ENCODE data around the gene APBA2. TPM values are rescaled to one million over a fixed set of nuclear protein-coding genes. Genes with fewer than 3 reads are reported as not detected.

The APBA2 gene
- total RNA-seq, 1 experiment from 2014 or later, result 11.2 TPM

DNA sequence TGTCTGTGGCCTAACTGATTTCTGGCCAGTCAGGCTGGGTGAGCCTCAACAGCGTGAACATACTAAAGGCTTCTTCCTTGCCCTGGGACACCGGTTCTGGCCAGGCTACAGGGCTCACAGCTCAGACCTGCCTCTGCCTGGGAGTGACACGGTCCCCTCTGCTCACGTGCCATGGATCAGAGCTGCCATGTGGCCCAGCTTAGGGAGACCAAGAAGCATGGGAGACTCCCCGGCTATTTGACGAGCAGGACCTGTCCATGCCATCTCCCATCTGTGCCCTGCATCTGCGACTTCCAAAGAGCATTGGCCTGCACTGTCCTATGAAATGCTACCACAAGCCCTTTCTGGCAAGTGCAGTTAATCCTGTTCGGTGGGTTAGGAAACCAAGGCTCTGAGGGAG lies 57.4 kb downstream of the APBA2 start (continued):
- TF ChIP-seq, protein P1, sequence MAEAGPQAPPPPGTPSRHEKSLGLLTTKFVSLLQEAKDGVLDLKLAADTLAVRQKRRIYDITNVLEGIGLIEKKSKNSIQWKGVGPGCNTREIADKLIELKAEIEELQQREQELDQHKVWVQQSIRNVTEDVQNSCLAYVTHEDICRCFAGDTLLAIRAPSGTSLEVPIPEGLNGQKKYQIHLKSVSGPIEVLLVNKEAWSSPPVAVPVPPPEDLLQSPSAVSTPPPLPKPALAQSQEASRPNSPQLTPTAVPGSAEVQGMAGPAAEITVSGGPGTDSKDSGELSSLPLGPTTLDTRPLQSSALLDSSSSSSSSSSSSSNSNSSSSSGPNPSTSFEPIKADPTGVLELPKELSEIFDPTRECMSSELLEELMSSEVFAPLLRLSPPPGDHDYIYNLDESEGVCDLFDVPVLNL (CRISPR knock-in tag; IDR thresholded peaks at IDR 0.05; ENCODE audit: borderline replicate concordance, low read depth), result no peak
- TF ChIP-seq ZNF263 (CRISPR knock-in tag; IDR thresholded peaks at IDR 0.05; ENCODE audit: low read depth), result no peak

DNA sequence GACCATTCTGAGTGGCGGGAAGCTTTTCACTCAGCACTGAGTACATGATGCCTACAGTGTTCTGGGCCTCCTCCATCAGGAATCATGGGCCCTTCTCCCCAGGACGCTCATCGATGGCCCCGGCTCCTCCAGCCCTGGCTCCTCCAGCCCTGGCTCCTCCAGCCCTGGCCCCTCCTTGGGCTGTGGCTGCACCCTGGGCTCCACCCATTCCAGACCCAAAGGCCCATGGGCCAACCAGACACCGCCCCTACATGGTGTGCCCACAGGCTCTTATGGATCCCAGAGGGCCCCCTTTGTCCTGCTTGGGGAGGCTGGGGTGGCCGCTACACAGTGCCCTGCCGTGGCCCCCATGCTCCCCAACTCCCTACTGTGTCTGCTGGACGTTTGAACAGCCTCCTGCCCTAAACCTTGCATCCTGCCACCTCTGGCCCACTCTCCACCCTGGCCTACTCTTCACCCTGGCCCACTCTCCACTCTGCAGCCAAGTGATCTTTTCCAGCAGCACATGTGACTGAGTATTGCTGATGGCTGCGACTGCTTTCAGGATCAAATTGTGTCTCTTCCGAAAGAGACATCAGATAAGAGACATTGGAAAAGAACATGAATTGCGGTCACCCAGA lies 57.9 kb downstream of the APBA2 start:
- DNase-seq (ENCODE audit: low spot score), result no peak
- Mint-ChIP-seq H3K4me3 (no peak overlapping the region), H3K9me3 (peaks cover 16% of the 10 kb centered on the region)

More for the DNA sequence above, 57.9 kb downstream of the APBA2 start:
- Mint-ChIP-seq H3K36me3 (peaks cover 17% of the 10 kb centered on the region), H3K27ac (no peak overlapping the region), H3K27me3 (ENCODE audit: low read depth) (no peaks in the 10 kb centered on the region), H3K4me1 (peaks cover 4% of the 10 kb centered on the region)
- ATAC-seq, result no peak
- ChIA-PET CTCF (no interaction called here), POLR2A (no interaction called here)
- TF ChIP-seq ZNF232 (CRISPR knock-in tag; IDR thresholded peaks at IDR 0.05) (no peak), ZNF671 (CRISPR knock-in tag; IDR thresholded peaks at IDR 0.05) (no peak), NR1H2 (CRISPR knock-in tag; IDR thresholded peaks at IDR 0.05) (no peak), MYBL2 (CRISPR knock-in tag; IDR thresholded peaks at IDR 0.05) (no peak), ZNF423 (CRISPR knock-in tag; IDR thresholded peaks at IDR 0.05) (no peak), OVOL2 (CRISPR knock-in tag; IDR thresholded peaks at IDR 0.05; ENCODE audit: borderline replicate concordance) (no peak), HMGA2 (CRISPR knock-in tag; IDR thresholded peaks at IDR 0.05) (no peak), RORB (CRISPR knock-in tag; IDR thresholded peaks at IDR 0.05) (no peak), NFE2L1 (CRISPR knock-in tag; IDR thresholded peaks at IDR 0.05) (no peak), FOXK1 (CRISPR knock-in tag; IDR thresholded peaks at IDR 0.05) (no peak), NR3C1 (CRISPR knock-in tag; conservative IDR thresholded peaks at IDR 0.05; ENCODE audit: low read depth) (no peak)
- TF ChIP-seq, protein P2, sequence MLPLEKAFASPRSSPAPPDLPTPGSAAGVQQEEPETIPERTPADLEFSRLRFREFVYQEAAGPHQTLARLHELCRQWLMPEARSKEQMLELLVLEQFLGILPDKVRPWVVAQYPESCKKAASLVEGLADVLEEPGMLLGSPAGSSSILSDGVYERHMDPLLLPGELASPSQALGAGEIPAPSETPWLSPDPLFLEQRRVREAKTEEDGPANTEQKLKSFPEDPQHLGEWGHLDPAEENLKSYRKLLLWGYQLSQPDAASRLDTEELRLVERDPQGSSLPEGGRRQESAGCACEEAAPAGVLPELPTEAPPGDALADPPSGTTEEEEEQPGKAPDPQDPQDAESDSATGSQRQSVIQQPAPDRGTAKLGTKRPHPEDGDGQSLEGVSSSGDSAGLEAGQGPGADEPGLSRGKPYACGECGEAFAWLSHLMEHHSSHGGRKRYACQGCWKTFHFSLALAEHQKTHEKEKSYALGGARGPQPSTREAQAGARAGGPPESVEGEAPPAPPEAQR (CRISPR knock-in tag; IDR thresholded peaks at IDR 0.05), result no peak
- TF ChIP-seq, protein P3, sequence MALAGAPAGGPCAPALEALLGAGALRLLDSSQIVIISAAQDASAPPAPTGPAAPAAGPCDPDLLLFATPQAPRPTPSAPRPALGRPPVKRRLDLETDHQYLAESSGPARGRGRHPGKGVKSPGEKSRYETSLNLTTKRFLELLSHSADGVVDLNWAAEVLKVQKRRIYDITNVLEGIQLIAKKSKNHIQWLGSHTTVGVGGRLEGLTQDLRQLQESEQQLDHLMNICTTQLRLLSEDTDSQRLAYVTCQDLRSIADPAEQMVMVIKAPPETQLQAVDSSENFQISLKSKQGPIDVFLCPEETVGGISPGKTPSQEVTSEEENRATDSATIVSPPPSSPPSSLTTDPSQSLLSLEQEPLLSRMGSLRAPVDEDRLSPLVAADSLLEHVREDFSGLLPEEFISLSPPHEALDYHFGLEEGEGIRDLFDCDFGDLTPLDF (CRISPR knock-in tag; IDR thresholded peaks at IDR 0.05), result no peak
- TF ChIP-seq, protein P4, sequence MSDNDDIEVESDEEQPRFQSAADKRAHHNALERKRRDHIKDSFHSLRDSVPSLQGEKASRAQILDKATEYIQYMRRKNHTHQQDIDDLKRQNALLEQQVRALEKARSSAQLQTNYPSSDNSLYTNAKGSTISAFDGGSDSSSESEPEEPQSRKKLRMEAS (CRISPR knock-in tag; IDR thresholded peaks at IDR 0.05), result no peak
- TF ChIP-seq, protein P5, sequence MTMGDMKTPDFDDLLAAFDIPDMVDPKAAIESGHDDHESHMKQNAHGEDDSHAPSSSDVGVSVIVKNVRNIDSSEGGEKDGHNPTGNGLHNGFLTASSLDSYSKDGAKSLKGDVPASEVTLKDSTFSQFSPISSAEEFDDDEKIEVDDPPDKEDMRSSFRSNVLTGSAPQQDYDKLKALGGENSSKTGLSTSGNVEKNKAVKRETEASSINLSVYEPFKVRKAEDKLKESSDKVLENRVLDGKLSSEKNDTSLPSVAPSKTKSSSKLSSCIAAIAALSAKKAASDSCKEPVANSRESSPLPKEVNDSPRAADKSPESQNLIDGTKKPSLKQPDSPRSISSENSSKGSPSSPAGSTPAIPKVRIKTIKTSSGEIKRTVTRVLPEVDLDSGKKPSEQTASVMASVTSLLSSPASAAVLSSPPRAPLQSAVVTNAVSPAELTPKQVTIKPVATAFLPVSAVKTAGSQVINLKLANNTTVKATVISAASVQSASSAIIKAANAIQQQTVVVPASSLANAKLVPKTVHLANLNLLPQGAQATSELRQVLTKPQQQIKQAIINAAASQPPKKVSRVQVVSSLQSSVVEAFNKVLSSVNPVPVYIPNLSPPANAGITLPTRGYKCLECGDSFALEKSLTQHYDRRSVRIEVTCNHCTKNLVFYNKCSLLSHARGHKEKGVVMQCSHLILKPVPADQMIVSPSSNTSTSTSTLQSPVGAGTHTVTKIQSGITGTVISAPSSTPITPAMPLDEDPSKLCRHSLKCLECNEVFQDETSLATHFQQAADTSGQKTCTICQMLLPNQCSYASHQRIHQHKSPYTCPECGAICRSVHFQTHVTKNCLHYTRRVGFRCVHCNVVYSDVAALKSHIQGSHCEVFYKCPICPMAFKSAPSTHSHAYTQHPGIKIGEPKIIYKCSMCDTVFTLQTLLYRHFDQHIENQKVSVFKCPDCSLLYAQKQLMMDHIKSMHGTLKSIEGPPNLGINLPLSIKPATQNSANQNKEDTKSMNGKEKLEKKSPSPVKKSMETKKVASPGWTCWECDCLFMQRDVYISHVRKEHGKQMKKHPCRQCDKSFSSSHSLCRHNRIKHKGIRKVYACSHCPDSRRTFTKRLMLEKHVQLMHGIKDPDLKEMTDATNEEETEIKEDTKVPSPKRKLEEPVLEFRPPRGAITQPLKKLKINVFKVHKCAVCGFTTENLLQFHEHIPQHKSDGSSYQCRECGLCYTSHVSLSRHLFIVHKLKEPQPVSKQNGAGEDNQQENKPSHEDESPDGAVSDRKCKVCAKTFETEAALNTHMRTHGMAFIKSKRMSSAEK (CRISPR knock-in tag; IDR thresholded peaks at IDR 0.05; ENCODE audit: borderline replicate concordance), result no peak
- TF ChIP-seq, protein P6, sequence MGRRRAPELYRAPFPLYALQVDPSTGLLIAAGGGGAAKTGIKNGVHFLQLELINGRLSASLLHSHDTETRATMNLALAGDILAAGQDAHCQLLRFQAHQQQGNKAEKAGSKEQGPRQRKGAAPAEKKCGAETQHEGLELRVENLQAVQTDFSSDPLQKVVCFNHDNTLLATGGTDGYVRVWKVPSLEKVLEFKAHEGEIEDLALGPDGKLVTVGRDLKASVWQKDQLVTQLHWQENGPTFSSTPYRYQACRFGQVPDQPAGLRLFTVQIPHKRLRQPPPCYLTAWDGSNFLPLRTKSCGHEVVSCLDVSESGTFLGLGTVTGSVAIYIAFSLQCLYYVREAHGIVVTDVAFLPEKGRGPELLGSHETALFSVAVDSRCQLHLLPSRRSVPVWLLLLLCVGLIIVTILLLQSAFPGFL (CRISPR knock-in tag; IDR thresholded peaks at IDR 0.05; ENCODE audit: borderline replicate concordance), result no peak
- TF ChIP-seq, protein P7, sequence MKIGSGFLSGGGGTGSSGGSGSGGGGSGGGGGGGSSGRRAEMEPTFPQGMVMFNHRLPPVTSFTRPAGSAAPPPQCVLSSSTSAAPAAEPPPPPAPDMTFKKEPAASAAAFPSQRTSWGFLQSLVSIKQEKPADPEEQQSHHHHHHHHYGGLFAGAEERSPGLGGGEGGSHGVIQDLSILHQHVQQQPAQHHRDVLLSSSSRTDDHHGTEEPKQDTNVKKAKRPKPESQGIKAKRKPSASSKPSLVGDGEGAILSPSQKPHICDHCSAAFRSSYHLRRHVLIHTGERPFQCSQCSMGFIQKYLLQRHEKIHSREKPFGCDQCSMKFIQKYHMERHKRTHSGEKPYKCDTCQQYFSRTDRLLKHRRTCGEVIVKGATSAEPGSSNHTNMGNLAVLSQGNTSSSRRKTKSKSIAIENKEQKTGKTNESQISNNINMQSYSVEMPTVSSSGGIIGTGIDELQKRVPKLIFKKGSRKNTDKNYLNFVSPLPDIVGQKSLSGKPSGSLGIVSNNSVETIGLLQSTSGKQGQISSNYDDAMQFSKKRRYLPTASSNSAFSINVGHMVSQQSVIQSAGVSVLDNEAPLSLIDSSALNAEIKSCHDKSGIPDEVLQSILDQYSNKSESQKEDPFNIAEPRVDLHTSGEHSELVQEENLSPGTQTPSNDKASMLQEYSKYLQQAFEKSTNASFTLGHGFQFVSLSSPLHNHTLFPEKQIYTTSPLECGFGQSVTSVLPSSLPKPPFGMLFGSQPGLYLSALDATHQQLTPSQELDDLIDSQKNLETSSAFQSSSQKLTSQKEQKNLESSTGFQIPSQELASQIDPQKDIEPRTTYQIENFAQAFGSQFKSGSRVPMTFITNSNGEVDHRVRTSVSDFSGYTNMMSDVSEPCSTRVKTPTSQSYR (CRISPR knock-in tag; IDR thresholded peaks at IDR 0.05), result no peak
